PFSK-1 (cell line): ENCODE data around the gene SDF4.

ENCODE experiments used
- FOXP2 ChIP-seq: optimal IDR thresholded peaks from 2 replicates; pipeline ENCODE3; 2011; ENCODE audit warnings: borderline replicate concordance, control low read depth, inconsistent platforms; ENCODE audit not compliant: insufficient read depth; ENCODE audit errors: extremely low read length, extremely low read depth
- POLR2AphosphoS5 ChIP-seq: IDR thresholded peaks from 2 replicates; pipeline ENCODE4 v1.6.1; 2012; ENCODE audit warnings: low read depth, mild to moderate bottlenecking, control low read depth, low read length, moderate library complexity
- REST ChIP-seq, 2 experiments: IDR thresholded peaks; 2 replicates each; pipeline versions ENCODE4 v1.6.1 to v1.8.0; 2011 to 2012; ENCODE audit warnings: low read depth in 2 of 2, low read length in 2 of 2, control low read depth in 1 of 2, inconsistent platforms in 1 of 2, mild to moderate bottlenecking in 1 of 2, moderate library complexity in 1 of 2; ENCODE audit not compliant: insufficient read depth in 1 of 2
- SIN3A ChIP-seq: IDR thresholded peaks from 2 replicates; pipeline ENCODE4 v1.6.1; 2012; ENCODE audit warnings: mild to moderate bottlenecking, low read length, moderate library complexity, borderline replicate concordance; ENCODE audit not compliant: insufficient read depth
- TAF1 ChIP-seq: IDR thresholded peaks from 2 replicates; pipeline ENCODE4 v1.6.1; 2012; ENCODE audit warnings: low read length, control low read depth, borderline replicate concordance; ENCODE audit not compliant: insufficient read depth

SDF4 gene

DNA sequence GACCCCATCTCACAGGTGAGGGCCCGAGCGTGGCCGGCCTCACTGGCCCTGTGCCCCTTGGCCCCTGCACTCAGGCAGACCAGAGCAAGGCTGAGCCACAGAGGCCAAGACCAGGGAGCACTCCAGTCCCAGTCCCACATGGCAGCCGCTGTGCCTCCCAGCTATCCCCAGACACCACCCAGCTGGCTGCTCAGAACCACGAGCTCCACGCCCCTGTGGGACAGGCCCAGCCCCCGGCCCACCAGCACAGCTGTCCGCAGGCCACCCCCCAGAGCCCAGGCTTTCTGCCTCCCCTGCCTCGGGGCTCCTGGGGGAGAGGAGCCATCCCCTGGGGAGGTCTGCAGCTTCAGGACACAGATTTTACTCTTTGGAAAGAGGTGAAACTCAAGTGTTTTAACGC lies 23.8 kb upstream of the SDF4 start:
- no peak for TF ChIP-seq SIN3A
- TF ChIP-seq POLR2AphosphoS5, result no peak
- TF ChIP-seq FOXP2, result no peak
- no peak for TF ChIP-seq REST (IDR thresholded peaks at IDR 0.05; ENCODE audit: insufficient read depth in 1 of 2, low read depth in 2 of 2, low read length in 2 of 2)
- TF ChIP-seq TAF1, result no peak

GRCh38 chr1:1255078-1255477 lies 23.3 kb upstream of the SDF4 start:
- no peak for TF ChIP-seq TAF1
- TF ChIP-seq REST (IDR thresholded peaks at IDR 0.05; ENCODE audit: insufficient read depth in 1 of 2, low read depth in 2 of 2, low read length in 2 of 2), result no peak
- no peak for TF ChIP-seq SIN3A
- TF ChIP-seq FOXP2, result no peak
- no peak for TF ChIP-seq POLR2AphosphoS5

DNA sequence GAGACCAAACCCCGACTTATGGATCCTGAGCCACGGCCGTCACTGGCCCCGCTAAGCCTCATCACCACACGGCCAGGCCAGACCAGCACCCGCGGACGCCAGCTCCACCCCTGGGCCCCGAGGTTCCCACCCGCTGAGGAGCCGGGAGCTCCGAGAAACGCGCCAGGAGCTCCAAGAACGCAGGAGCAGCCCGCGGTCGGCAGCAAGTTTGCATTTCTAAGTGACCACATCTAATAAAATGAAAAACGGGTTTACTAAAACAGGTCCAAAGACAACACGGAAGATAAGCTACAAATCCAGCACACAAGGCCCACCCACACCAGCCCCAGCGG lies 22.8 kb upstream of the SDF4 start:
- TF ChIP-seq POLR2AphosphoS5 (no peak), TAF1 (no peak), SIN3A (no peak)

DNA sequence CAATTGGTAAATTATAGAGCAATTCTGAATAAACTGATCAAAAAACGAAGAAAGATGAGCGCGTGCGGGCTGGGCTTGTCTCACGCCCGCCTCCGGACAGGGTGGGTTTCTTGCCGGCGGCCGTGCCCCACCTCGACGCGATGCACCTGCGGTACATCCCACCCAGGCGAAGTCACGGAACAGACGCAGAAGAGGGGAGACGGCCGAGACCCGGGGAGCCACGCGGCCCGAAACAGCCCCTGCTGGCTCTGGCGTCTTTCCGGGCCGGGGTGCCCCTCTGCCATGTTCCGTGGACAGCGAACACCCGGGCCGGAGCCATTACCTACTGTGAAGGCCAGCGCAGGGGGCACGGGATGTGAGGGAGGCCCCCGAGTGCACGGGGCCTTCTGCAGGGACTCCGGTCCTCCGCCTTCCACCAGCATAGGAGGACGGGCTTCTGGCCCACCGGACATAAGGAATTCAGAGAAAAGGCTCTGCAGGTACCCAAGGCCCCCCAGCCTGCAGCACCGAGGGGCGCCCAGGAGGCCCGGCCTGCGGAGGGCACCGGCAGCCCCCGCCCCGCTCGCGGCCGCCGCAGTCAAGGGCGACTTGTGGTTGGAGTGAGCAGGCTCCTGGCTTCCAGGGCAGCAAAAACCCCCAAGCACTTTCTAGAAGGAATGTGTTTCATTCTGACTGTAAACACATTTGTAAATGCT lies 22.3 kb upstream of the SDF4 start:
- TF ChIP-seq FOXP2 (no peak), POLR2AphosphoS5 (no peak), SIN3A (no peak), TAF1 (no peak), REST (IDR thresholded peaks at IDR 0.05; ENCODE audit: insufficient read depth in 1 of 2, low read depth in 2 of 2, low read length in 2 of 2) (no peak)

GRCh38 chr1:1253314-1253713 lies 21.5 kb upstream of the SDF4 start:
- TF ChIP-seq TAF1 (no peak), SIN3A (no peak), REST (IDR thresholded peaks at IDR 0.05; ENCODE audit: insufficient read depth in 1 of 2, low read depth in 2 of 2, low read length in 2 of 2) (no peak), POLR2AphosphoS5 (no peak), FOXP2 (no peak)
